ENCODE data around the gene TPRN.
A peak's percentile ranks its signal among the peaks of the same experiment; 100 is the strongest.

The TPRN gene

DNA sequence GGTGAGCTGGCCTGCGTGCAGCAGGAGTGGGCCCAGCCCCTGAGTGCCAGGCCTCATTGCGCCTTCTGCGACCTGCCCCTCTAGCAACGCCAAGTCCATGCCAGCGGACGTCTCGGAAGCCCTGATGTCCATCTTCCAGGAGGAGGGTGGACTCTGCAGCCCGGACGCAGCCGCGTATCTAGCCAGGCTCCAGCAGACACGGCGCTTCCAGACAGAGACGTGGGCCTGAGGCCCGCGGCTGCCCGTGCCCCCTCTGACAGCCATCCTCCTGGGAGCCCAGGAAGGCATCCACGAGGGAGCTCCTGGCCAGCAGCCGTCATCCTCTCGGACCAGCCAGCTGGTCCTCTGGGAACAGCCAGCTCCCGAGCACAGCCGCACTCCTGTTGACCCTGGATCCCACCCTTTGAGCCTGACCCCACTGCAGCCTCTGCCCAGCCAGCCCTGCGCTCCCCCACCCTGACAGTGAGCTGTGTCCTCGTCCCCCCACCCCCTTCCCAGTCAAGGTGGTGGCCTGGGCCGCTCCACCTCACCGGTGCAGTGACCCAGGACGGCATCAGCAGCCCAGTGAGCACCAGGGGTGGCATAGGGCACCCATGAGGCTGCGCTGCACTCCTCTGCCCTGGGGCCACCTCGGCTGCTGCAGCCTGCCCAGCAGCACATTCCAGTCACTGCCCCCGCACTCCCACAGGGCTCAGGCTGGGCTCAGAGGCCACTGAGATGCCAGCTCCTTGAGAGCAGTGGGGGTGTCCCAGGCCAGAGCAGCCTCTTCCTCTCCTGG is 15.8 kb upstream of the TPRN start:
- DNase-seq (ENCODE audit: low read depth), result no peak
- no peak overlapping the region for H3K4me3 ChIP-seq (ENCODE audit: low read length)
- TF ChIP-seq, protein P1, sequence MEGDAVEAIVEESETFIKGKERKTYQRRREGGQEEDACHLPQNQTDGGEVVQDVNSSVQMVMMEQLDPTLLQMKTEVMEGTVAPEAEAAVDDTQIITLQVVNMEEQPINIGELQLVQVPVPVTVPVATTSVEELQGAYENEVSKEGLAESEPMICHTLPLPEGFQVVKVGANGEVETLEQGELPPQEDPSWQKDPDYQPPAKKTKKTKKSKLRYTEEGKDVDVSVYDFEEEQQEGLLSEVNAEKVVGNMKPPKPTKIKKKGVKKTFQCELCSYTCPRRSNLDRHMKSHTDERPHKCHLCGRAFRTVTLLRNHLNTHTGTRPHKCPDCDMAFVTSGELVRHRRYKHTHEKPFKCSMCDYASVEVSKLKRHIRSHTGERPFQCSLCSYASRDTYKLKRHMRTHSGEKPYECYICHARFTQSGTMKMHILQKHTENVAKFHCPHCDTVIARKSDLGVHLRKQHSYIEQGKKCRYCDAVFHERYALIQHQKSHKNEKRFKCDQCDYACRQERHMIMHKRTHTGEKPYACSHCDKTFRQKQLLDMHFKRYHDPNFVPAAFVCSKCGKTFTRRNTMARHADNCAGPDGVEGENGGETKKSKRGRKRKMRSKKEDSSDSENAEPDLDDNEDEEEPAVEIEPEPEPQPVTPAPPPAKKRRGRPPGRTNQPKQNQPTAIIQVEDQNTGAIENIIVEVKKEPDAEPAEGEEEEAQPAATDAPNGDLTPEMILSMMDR (IDR thresholded peaks at IDR 0.05; ENCODE audit: insufficient read depth, low read depth, low read length, missing control alignments), result no peak

DNA sequence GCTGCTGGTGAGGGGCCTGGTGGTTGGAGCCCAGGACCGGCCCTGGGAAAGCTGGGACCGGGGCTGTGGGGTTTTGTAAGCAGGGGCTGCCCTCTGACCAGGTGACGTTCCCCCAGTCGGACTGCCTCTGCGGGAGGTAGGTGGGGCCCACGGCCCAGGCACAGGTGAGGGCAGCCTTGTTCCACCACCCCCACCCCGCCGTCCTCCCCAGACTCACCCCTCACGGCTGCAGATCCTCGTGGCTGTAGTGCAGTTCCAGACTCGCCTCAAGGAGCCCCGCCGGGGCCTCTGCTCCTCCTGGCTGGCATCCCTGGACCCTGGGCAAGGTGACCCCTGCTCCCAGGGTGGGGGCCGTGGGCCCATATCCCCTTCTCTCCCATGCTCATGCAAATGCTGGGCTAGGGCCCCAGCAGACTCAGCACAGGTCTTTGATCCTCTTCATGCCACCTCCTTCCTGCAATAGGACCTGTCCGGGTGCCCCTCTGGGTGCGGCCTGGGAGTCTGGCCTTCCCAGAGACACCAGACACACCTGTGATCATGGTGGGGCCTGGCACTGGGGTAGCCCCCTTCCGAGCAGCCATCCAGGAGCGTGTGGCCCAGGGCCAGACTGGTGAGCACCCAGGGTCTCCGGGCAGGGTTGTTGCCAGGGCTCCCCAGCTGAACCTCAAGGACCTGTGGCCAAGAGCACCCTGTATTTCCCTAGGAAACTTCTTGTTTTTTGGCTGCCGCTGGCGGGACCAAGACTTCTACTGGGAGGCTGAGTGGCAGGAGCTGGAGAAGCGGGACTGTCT is 14.8 kb upstream of the TPRN start:
- DNase-seq (ENCODE audit: low read depth), result no peak
- TF ChIP-seq, protein P1 (IDR thresholded peaks at IDR 0.05; ENCODE audit: insufficient read depth, low read depth, low read length, missing control alignments), result no peak
- H3K4me3 ChIP-seq (ENCODE audit: low read length), result no peak overlapping the region

DNA sequence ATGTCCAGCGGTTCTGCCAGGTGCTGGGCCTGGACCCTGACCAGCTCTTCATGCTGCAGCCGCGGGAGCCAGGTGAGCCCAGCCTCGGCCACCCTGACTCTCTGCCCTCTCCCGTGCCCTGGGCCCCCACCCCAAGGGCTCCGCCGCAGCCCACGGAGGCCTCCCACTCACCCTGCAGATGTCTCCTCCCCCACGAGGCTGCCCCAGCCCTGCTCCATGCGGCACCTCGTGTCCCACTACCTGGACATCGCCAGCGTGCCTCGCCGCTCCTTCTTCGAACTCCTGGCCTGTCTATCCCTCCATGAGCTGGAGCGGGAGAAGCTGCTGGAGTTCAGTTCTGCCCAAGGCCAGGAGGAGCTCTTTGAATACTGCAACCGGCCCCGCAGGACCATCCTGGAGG is 14.1 kb upstream of the TPRN start:
- no peak for DNase-seq (ENCODE audit: low read depth)
- TF ChIP-seq, protein P1 (IDR thresholded peaks at IDR 0.05; ENCODE audit: insufficient read depth, low read depth, low read length, missing control alignments), result no peak
- H3K4me3 ChIP-seq (ENCODE audit: low read length), result no peak overlapping the region

DNA sequence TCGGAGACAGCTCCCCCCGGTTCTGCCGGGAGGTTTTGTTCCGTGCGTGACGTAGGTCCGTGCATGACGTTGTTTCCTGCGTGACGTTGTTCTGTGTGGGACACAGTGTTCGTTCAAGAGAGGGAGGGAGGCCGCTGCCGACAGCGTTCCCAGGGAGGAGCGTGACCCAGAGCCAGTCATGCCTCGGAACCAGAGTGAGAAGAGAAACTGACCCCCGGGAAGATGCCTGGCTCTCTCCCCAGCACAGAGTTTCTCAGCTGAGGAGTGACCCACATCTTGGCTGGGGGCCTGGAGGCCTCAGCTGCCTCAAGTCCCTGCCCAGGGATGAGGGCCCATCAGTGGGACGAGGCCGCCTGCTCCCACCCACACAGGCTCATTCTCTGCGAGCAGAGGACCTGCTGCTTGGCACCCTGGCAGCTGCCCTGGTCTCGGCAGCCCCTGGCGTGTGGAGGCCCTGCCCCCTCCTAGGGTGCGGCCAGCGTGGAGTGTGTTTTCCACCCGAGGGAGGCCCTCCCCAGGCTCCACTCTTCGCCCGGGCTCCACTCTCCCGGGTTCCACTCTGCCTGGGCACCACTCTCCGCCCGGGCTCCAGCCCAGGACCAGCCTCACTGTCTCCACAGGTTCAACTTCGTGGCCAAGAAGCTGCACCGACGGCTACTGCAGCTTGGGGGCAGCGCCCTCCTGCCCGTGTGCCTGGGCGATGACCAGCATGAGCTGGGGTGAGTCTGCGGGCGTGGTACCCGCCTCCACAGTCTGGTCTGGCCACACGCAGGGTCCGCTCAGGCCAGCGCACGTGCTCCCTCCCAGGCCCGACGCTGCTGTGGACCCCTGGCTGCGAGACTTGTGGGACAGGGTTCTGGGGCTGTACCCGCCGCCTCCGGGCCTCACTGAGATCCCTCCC is 12.9 kb upstream of the TPRN start:
- H3K4me3 ChIP-seq (ENCODE audit: low read length), result no peak overlapping the region
- TF ChIP-seq, protein P1 (IDR thresholded peaks at IDR 0.05; ENCODE audit: insufficient read depth, low read depth, low read length, missing control alignments), result peak; percentile 19
- no peak for DNase-seq (ENCODE audit: low read depth)

DNA sequence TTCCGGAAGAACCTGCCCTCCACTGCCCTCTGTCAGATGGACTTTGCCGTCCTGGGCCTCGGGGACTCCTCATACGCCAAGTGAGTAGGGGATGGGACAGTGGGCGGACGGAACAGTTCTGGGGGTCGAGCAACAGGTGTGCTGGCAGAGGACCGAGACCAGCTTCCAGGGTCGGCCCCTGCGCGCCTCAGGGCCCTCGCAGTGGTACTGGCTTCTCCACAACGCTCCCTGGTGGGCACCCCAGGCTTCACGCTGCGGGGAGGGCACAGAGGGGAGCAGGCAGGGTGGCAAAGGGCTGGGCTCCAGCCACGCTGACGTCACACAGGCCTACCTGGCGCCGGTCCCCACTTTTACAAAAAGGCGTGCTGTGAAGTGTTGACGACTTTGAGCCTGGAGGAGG is 12.0 kb upstream of the TPRN start:
- DNase-seq (ENCODE audit: low read depth), result no peak
- H3K4me3 ChIP-seq (ENCODE audit: low read length), result no peak overlapping the region
- TF ChIP-seq, protein P1 (IDR thresholded peaks at IDR 0.05; ENCODE audit: insufficient read depth, low read depth, low read length, missing control alignments), result no peak

DNA sequence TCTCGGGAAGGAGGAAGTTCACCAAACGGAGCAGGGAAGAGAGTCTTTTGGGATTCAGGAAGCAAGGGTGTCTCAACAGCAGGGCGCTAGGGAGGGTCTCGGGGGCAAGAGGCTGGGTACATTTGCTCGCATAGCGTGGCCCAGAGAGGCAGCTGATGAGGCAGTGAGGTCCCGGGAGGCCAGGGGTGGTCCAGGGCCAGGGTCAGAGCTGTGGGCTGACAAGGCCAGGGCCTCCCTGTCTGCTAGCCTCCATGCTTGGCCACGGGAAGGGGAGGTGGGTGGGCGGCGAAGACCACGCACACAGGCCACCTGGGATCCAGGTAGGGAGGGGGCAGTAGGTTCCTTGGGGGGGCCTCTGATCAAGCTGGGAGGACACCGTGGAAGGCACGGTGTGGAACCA is 11.0 kb upstream of the TPRN start:
- no peak overlapping the region for H3K4me3 ChIP-seq (ENCODE audit: low read length)
- DNase-seq (ENCODE audit: low read depth), result no peak
- TF ChIP-seq, protein P1 (IDR thresholded peaks at IDR 0.05; ENCODE audit: insufficient read depth, low read depth, low read length, missing control alignments), result no peak
